Measurements from ENCODE around the gene THAP6.

DNA sequence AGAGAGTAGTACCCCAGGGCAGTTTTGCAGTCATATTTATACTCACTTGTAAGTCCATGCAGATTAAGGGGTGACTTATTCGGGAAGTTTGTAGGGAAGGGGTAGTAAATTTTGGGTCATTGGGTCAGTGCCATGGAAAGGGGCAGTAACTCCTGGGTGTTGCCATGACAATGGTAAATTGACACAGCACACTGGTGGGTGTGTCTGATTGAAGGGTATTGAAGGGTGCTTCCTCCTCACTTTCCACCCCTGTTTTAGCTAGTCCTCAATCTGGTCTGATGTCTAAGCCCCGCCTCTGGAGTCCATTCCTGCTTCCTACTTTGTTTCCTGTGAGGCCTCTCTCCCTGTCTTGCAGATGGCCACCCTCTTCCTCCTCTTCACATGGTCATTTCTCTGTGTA, 53.5 kb downstream of the THAP6 start:
- TF ChIP-seq, protein P1, sequence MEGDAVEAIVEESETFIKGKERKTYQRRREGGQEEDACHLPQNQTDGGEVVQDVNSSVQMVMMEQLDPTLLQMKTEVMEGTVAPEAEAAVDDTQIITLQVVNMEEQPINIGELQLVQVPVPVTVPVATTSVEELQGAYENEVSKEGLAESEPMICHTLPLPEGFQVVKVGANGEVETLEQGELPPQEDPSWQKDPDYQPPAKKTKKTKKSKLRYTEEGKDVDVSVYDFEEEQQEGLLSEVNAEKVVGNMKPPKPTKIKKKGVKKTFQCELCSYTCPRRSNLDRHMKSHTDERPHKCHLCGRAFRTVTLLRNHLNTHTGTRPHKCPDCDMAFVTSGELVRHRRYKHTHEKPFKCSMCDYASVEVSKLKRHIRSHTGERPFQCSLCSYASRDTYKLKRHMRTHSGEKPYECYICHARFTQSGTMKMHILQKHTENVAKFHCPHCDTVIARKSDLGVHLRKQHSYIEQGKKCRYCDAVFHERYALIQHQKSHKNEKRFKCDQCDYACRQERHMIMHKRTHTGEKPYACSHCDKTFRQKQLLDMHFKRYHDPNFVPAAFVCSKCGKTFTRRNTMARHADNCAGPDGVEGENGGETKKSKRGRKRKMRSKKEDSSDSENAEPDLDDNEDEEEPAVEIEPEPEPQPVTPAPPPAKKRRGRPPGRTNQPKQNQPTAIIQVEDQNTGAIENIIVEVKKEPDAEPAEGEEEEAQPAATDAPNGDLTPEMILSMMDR (IDR thresholded peaks at IDR 0.05) = no peak
- TF ChIP-seq EZH2 (IDR thresholded peaks at IDR 0.05; ENCODE audit: borderline replicate concordance, insufficient read depth, low read depth, low read length, poor library complexity, severe bottlenecking) = no peak
